ENCODE data around the gene NF1.

Gene NF1

GRCh38 chr17:31388770-31389656, 294.2 kb downstream of the NF1 start:
- peak; percentile 27 to 30 for DNase-seq

GRCh38 chr17:31389657-31390381, 295.0 kb downstream of the NF1 start:
- DNase-seq, result no peak

- no peak for DNase-seq
Observed at GRCh38 chr17:31390426-31390747, 295.6 kb downstream of the NF1 start.

- no peak for DNase-seq
Observed at GRCh38 chr17:31390748-31391495, 296.1 kb downstream of the NF1 start.

GRCh38 chr17:31391496-31391949, 296.7 kb downstream of the NF1 start, which contains the start of gene RAB11FIP4:
Gene RAB11FIP4, plus strand, starts transcription at chr17:31391675. Its CDS starts 178 bp downstream, at chr17:31391853.
- no peak for DNase-seq

- no peak for DNase-seq
Observed at GRCh38 chr17:31392002-31392855, 297.5 kb downstream of the NF1 start.

GRCh38 chr17:31392856-31393748, 298.3 kb downstream of the NF1 start:
- DNase-seq, result no peak

- no peak for DNase-seq
Observed at GRCh38 chr17:31393749-31394146, 299.0 kb downstream of the NF1 start.

GRCh38 chr17:31394544-31394943, 299.8 kb downstream of the NF1 start:
- peak; percentile 17 to 18 for DNase-seq

GRCh38 chr17:31397256-31397939, 302.6 kb downstream of the NF1 start:
- no peak for DNase-seq

- DNase-seq, result no peak
Observed at GRCh38 chr17:31398381-31399311, 303.9 kb downstream of the NF1 start.

- DNase-seq, result no peak
Observed at GRCh38 chr17:31400481-31400950, 305.7 kb downstream of the NF1 start.

GRCh38 chr17:31401456-31402254, 306.9 kb downstream of the NF1 start:
- no peak for DNase-seq

- DNase-seq, result no peak
Observed at GRCh38 chr17:31404028-31404949, 309.5 kb downstream of the NF1 start.

GRCh38 chr17:31405890-31406371, 311.2 kb downstream of the NF1 start:
- DNase-seq, result no peak

GRCh38 chr17:31408586-31408985, 313.8 kb downstream of the NF1 start:
- DNase-seq, result no peak

GRCh38 chr17:31411707-31412285, 317.0 kb downstream of the NF1 start:
- DNase-seq, result no peak
